Neural progenitor cell (in vitro differentiated cells): Measurements from ENCODE around the gene SOX9. TPM values are rescaled to one million over a fixed set of nuclear protein-coding genes. Genes with fewer than 3 reads are reported as not detected.
A peak's percentile ranks its signal among the peaks of the same experiment; 100 is the strongest.

Source experiments
- DNase-seq: peaks from one replicate; pipeline ENCODE4 v3.0.0-alpha.2; 2016; ENCODE audit warnings: low spot score
- H2AFZ ChIP-seq: fragments of 200-600 bp; sonication (generic); replicated peaks from 2 replicates; pipeline ENCODE4 v1.6.1; 2016; ENCODE audit warnings: antibody characterized with exemption
- H3F3A ChIP-seq: fragments of 200-600 bp; sonication (generic); 2 replicates; pipeline ENCODE4 v1.6.1; 2016; ENCODE audit warnings: antibody characterized with exemption, low read depth
- H3K27ac ChIP-seq: fragments of 200-600 bp; sonication (generic); 2 replicates; pipeline ENCODE4 v1.5.1; 2016; ENCODE audit warnings: mild to moderate bottlenecking
- H3K27me3 ChIP-seq: fragments of 200-600 bp; sonication (generic); 2 replicates; pipeline ENCODE4 v1.6.1; 2016; ENCODE audit warnings: mild to moderate bottlenecking, moderate library complexity
- H3K36me3 ChIP-seq: fragments of 200-600 bp; sonication (generic); 2 replicates; pipeline ENCODE4 v1.5.1; 2016
- H3K4me1 ChIP-seq: fragments of 200-600 bp; sonication (generic); 2 replicates; pipeline ENCODE4 v1.6.1; 2016; ENCODE audit warnings: mixed run types
- H3K4me2 ChIP-seq: fragments of 200-600 bp; sonication (generic); 2 replicates; pipeline ENCODE4 v1.6.1; 2016
- H3K4me3 ChIP-seq: fragments of 200-600 bp; sonication (generic); 2 replicates; pipeline ENCODE4 v1.5.1; 2016
- H3K79me2 ChIP-seq: fragments of 200-600 bp; sonication (generic); 2 replicates; pipeline ENCODE4 v1.6.1; 2016; ENCODE audit warnings: low read depth
- H3K9ac ChIP-seq: fragments of 200-600 bp; sonication (generic); 2 replicates; pipeline ENCODE4 v1.6.1; 2016
- H3K9me3 ChIP-seq: fragments of 200-600 bp; sonication (generic); 2 replicates; pipeline ENCODE4 v1.5.1; 2016; ENCODE audit warnings: low read depth
- H4K20me1 ChIP-seq: fragments of 200-600 bp; sonication (generic); 2 replicates; pipeline ENCODE4 v1.6.1; 2016; ENCODE audit warnings: low read depth
- H3K27ac Mint-ChIP-seq: 3 replicates; pipeline ENCODE4 v1.8.0; 2021; ENCODE audit warnings: mixed read lengths
- H3K27me3 Mint-ChIP-seq: 2 replicates; pipeline ENCODE4 v1.8.0; 2022; ENCODE audit warnings: low read depth, mild to moderate bottlenecking, inconsistent platforms, moderate library complexity, mixed read lengths; ENCODE audit not compliant: insufficient read depth
- H3K36me3 Mint-ChIP-seq: 3 replicates; pipeline ENCODE4 v1.8.0; 2021; ENCODE audit warnings: mixed read lengths
- H3K4me1 Mint-ChIP-seq: 3 replicates; pipeline ENCODE4 v1.8.0; 2021; ENCODE audit warnings: mixed read lengths
- H3K4me3 Mint-ChIP-seq: 3 replicates; pipeline ENCODE4 v1.8.0; 2021; ENCODE audit warnings: mild to moderate bottlenecking, moderate library complexity, mixed read lengths
- H3K9me3 Mint-ChIP-seq: 3 replicates; pipeline ENCODE4 v1.8.0; 2020; ENCODE audit warnings: mixed read lengths
- EZH2 ChIP-seq: fragments of 200-600 bp; sonication (generic); IDR thresholded peaks from 2 replicates; pipeline ENCODE4 v1.6.1; 2017; ENCODE audit warnings: antibody characterized with exemption, mild to moderate bottlenecking, moderate library complexity
- EZH2phosphoT487 ChIP-seq: fragments of 200-600 bp; sonication (generic); IDR thresholded peaks from 2 replicates; pipeline ENCODE4 v1.6.1; 2017; ENCODE audit warnings: antibody characterized with exemption
- total RNA-seq: library from RNA; depleted of rRNA; stranded (reverse); fragments of >200 nt; gene quantifications from 2 replicates; pipeline ENCODE4 v1.2.3, GENCODE V29; 2015; ENCODE audit warnings: low replicate concordance
- TF ChIP-seq, protein P1 (sequence below): fragments of 200-600 bp; sonication (generic); IDR thresholded peaks from 2 replicates; pipeline ENCODE4 v1.5.1; 2017; ENCODE audit warnings: antibody characterized with exemption, mild to moderate bottlenecking

Gene SOX9
- total RNA-seq, 1 donor from 2014 or later, result 12.7 TPM

DNA sequence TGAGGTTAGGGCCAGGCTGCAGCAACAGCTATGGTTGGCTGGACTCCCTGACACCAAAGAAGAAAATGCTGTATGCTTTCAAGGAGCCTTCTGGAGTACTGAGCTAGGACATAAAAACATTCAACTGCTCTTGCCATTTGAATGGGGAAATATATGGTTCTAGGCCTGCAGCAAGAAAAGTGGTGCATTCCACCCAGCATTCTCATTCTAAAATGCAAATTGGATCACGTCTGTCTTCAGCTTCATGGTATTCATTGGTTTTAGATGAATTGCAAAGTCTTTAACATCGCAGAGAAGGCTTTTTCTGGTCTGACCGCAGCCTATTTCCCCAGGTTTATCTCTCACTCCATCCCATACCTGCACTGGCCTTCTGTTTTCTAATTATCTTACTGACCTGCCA is 27.1 kb upstream of the SOX9 start:
- Histone ChIP-seq H3K27me3 (no peaks in the 10 kb centered on the region), H3K79me2 (no peaks in the 10 kb centered on the region), H3K9ac (no peak overlapping the region), H3K9me3 (no peaks in the 10 kb centered on the region), H3K4me2 (no peak overlapping the region), H3K4me1 (no peaks in the 10 kb centered on the region), H3F3A (no peaks in the 10 kb centered on the region), H3K36me3 (no peaks in the 10 kb centered on the region), H3K27ac (no peak overlapping the region), H2AFZ (no peak overlapping the region), H4K20me1 (no peaks in the 10 kb centered on the region), H3K4me3 (no peak overlapping the region)
- DNase-seq, result no peak
- TF ChIP-seq, protein P1, sequence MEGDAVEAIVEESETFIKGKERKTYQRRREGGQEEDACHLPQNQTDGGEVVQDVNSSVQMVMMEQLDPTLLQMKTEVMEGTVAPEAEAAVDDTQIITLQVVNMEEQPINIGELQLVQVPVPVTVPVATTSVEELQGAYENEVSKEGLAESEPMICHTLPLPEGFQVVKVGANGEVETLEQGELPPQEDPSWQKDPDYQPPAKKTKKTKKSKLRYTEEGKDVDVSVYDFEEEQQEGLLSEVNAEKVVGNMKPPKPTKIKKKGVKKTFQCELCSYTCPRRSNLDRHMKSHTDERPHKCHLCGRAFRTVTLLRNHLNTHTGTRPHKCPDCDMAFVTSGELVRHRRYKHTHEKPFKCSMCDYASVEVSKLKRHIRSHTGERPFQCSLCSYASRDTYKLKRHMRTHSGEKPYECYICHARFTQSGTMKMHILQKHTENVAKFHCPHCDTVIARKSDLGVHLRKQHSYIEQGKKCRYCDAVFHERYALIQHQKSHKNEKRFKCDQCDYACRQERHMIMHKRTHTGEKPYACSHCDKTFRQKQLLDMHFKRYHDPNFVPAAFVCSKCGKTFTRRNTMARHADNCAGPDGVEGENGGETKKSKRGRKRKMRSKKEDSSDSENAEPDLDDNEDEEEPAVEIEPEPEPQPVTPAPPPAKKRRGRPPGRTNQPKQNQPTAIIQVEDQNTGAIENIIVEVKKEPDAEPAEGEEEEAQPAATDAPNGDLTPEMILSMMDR, result no peak
- TF ChIP-seq EZH2 (no peak), EZH2phosphoT487 (no peak)
- H3K4me1 Mint-ChIP-seq, result no peaks in the 10 kb centered on the region
- H3K9me3 Mint-ChIP-seq, result peaks cover 2% of the 10 kb centered on the region
- H3K27me3 Mint-ChIP-seq, result peaks cover 4% of the 10 kb centered on the region
- H3K27ac Mint-ChIP-seq, result peak overlapping the region; percentile 47
- no peaks in the 10 kb centered on the region for H3K36me3 Mint-ChIP-seq
- no peak overlapping the region for H3K4me3 Mint-ChIP-seq

- H3K9ac ChIP-seq, result no peak overlapping the region
- Mint-ChIP-seq H3K9me3 (peaks cover 2% of the 10 kb centered on the region), H3K36me3 (no peaks in the 10 kb centered on the region), H3K27me3 (peaks cover 2% of the 10 kb centered on the region), H3K27ac (no peak overlapping the region), H3K4me1 (no peaks in the 10 kb centered on the region), H3K4me3 (no peak overlapping the region)
- no peak overlapping the region for H3K27ac ChIP-seq
- H3K27me3 ChIP-seq, result no peaks in the 10 kb centered on the region
- TF ChIP-seq, protein P1, result no peak
- no peak for DNase-seq
- H4K20me1 ChIP-seq, result no peaks in the 10 kb centered on the region
- no peaks in the 10 kb centered on the region for H3F3A ChIP-seq
- H3K4me1 ChIP-seq, result no peaks in the 10 kb centered on the region
- no peak overlapping the region for H2AFZ ChIP-seq
- no peak overlapping the region for H3K4me2 ChIP-seq
- H3K9me3 ChIP-seq, result no peaks in the 10 kb centered on the region
- H3K79me2 ChIP-seq, result no peaks in the 10 kb centered on the region
- H3K36me3 ChIP-seq, result no peaks in the 10 kb centered on the region
- H3K4me3 ChIP-seq, result no peak overlapping the region
Measured at GRCh38 chr17:72095316-72095715, 25.5 kb upstream of the SOX9 start.

- Histone ChIP-seq H3K27me3 (no peaks in the 10 kb centered on the region), H3K79me2 (no peaks in the 10 kb centered on the region), H3K9ac (no peak overlapping the region), H4K20me1 (no peaks in the 10 kb centered on the region), H2AFZ (no peak overlapping the region), H3K27ac (no peak overlapping the region), H3K9me3 (no peaks in the 10 kb centered on the region), H3F3A (no peaks in the 10 kb centered on the region), H3K4me2 (no peak overlapping the region), H3K36me3 (no peaks in the 10 kb centered on the region), H3K4me3 (no peak overlapping the region), H3K4me1 (no peaks in the 10 kb centered on the region)
- Mint-ChIP-seq H3K9me3 (no peaks in the 10 kb centered on the region), H3K27ac (no peak overlapping the region), H3K27me3 (peaks cover 1% of the 10 kb centered on the region), H3K4me3 (no peak overlapping the region), H3K4me1 (no peaks in the 10 kb centered on the region), H3K36me3 (no peaks in the 10 kb centered on the region)
- DNase-seq, result no peak
- no peak for TF ChIP-seq EZH2phosphoT487
- TF ChIP-seq EZH2, result no peak
- TF ChIP-seq, protein P1, result no peak
Measured at GRCh38 chr17:72097144-72097543, 23.7 kb upstream of the SOX9 start.

DNA sequence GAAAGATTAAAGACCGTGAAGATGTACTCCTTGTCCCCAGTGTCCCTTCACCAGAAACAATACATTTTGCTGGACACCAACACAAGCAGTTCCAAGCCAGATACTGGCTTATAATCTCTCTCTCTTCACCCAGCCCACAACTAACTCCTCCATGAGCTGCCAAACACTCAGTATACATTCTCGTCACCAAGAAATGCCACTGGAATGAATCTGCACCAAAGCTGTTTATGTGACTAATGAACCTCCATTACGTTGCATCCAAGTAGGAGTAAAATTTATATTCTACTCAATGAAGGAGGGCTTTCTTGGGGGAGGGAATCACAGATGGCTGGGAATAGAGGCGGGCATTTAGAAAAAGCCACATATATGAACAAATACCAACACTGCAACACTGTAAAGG is 20.9 kb upstream of the SOX9 start:
- Histone ChIP-seq H2AFZ (no peak overlapping the region), H3K36me3 (no peaks in the 10 kb centered on the region), H3K4me1 (no peaks in the 10 kb centered on the region), H4K20me1 (no peaks in the 10 kb centered on the region), H3K4me3 (no peak overlapping the region), H3K27ac (no peak overlapping the region), H3K9me3 (no peaks in the 10 kb centered on the region), H3F3A (no peaks in the 10 kb centered on the region), H3K27me3 (no peaks in the 10 kb centered on the region), H3K79me2 (no peaks in the 10 kb centered on the region), H3K4me2 (no peak overlapping the region), H3K9ac (no peak overlapping the region)
- peaks cover 3% of the 10 kb centered on the region for H3K27me3 Mint-ChIP-seq
- no peaks in the 10 kb centered on the region for H3K9me3 Mint-ChIP-seq
- no peak for DNase-seq
- no peak for TF ChIP-seq EZH2phosphoT487
- TF ChIP-seq, protein P1, result no peak
- no peak for TF ChIP-seq EZH2
- no peak overlapping the region for H3K27ac Mint-ChIP-seq
- H3K4me1 Mint-ChIP-seq, result peaks cover under 1% of the 10 kb centered on the region
- no peak overlapping the region for H3K4me3 Mint-ChIP-seq
- no peaks in the 10 kb centered on the region for H3K36me3 Mint-ChIP-seq
